GM21825 (cell line): Measurements from ENCODE around the gene HP.
"Not testable (repeated sequence)": the region's sequence is repeated elsewhere in the genome, so short reads cannot be mapped to it uniquely, and the experiment has no call there.

Source experiments
- ATAC-seq: cut with Tn5 transposase; IDR thresholded peaks from one replicate; pipeline ENCODE4 v1.9.1; 2021; ENCODE audit warnings: mild to moderate bottlenecking, moderate library complexity; ENCODE audit not compliant: unreplicated experiment

HP gene

DNA sequence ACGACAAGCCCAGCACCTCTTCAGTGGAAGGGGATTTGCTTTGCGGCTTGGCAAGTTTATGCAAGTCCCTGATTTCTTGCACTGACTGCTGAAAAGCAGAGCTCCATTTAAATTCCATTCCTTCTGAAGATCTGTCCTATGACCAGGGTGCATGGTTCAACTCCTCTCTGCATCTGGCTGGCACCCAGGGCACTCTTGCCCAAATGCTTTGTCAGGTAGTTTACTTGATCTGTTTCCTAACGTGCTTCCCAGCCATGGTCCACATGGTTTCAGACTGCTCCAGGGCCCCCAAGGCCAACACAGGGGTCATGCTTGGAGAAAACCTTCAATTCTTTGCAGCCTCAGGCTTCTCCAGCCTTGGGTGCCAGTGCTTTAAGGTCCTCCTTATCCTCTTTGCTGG lies 11.2 kb upstream of the HP start:
- ATAC-seq = no peak

DNA sequence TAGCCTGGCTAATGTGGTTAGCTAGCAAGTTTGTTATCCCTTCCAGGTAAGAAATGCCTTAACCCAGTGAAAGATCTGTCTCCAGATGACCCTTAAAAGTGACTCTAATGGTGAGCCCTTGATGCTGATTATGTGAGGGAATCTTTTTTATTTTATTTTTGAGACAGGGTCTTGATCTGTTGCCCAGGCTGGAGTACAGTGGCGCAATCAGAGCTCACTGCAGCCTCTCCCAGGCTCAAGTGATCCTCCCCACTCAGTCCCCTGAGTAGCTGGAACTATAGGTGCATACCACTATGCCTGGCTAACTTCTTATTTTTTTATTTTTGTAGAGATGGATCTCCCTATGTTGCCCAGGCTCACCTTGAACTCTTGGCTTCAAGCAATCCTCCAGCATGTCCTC lies 10.8 kb upstream of the HP start:
- no peak for ATAC-seq

DNA sequence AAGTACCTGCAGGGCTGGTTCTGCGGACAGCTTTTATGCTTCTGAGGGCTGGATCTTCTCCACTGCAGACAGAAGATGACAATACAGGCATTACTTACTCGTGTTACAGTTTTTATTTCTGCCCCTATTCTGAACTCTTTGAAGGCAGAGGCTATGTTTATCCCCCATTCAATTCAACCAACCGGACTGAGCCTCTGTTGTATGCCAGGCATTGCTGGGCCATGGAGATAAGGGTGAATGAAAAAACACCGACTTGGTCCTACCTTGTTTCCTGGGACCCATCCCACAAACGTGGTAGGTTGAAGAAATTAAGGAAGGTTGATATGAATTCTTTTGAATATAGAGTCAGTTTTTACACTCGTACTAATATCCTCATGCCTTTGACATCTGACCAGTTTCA lies 10.0 kb upstream of the HP start:
- no peak for ATAC-seq

GRCh38 chr16:72044825-72045359 lies 9.4 kb upstream of the HP start:
- ATAC-seq = no peak

DNA sequence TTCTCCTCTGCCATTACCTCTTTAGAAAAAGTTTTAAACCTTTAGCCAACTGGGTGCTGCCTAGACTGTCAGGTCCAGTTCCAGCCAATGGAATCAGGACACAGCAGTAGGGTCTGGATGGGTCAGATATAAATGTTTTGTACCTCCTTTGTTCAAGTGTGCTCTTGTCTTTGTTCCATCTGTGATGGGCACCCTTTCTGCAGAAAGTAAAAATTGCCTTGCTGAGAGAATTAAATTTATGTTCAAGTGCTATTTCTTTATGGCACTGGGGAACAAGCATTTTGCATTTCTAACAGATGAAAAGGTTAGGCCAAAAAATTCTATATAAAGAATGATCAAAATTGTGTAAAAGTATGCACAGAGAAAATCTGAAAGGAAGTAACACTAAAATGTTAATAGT lies 5.2 kb upstream of the HP start:
- ATAC-seq = no peak

GRCh38 chr16:72050769-72051464 lies 3.4 kb upstream of the HP start:
- ATAC-seq = no peak

- ATAC-seq = no peak
Measured at GRCh38 chr16:72051818-72052217, 2.5 kb upstream of the HP start.

- no peak for ATAC-seq
Measured at GRCh38 chr16:72055911-72056310, 1.6 kb downstream of the HP start.

DNA sequence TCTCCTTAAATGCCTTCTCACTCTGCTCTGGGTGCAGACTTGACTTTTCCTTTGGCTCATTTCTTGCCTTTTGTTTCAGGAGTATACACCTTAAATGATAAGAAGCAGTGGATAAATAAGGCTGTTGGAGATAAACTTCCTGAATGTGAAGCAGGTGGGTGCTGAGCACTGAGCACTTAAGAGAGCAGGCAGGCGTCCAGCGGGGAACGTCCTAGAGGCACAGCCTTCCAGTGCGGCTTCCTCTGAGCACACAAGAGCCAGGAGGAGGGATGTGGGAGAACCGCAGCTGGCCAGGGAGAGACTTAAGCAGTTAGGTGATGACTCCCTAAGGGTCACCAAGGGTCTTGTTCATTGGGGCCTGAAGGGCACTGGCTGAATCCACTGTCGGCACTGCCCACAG lies 3.0 kb downstream of the HP start:
- ATAC-seq = not testable (repeated sequence)

DNA sequence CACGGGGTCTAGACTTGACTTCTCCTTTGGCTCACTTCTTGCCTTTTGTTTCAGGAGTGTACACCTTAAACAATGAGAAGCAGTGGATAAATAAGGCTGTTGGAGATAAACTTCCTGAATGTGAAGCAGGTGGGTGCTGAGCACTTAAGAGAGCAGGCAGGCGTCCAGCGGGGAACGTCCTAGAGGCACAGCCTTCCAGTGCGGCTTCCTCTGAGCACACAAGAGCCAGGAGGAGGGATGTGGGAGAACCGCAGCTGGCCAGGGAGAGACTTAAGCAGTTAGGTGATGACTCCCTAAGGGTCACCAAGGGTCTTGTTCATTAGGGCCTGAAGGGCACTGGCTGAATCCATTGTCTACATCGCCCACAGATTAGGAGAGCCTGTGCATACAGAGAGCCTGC lies 4.8 kb downstream of the HP start:
- not testable (repeated sequence) for ATAC-seq

GRCh38 chr16:72060405-72060804 lies 6.1 kb downstream of the HP start:
- no peak for ATAC-seq

DNA sequence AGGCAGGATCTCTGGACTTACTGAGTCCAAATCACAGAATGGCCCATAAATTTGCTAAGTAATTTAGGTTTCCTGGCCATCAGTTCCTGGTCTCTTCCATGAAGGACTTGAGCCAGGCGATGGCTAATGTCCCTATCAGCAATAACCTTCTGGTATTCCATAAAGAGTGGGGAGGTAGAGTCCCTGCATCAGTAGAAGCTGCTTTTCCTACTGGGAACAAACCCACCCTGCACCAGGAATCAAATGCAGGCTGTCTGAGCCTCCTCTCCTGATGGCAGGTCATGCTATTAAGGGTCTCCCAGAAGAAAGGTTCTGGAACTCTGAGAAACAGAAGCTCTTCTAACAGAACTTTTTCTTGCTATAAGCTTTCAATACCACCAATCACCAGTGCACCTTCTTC lies 7.3 kb downstream of the HP start:
- ATAC-seq = no peak

- no peak for ATAC-seq
Measured at GRCh38 chr16:72064361-72064894, 10.1 kb downstream of the HP start.

DNA sequence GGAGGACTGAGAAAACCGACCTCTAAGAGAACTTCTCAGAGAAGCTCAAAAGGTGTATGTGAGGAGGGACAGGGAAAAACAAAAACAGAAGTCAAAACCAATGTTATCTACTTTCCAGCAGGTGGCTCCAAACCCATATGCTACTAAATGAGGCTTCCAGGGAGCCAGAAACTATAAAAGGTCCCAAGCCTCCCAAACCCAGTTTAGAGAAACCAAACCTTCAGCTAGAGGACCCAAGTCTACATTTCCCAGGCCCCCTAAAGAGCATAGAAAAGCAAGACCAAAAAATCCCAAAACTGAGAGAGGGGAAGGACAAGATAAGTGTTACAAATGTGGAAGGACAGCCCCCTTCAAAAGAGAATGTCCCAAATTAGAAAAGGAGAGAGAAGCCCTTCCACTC lies 12.4 kb downstream of the HP start:
- ATAC-seq = no peak

- ATAC-seq = no peak
Measured at GRCh38 chr16:72068930-72069329, 14.6 kb downstream of the HP start.

DNA sequence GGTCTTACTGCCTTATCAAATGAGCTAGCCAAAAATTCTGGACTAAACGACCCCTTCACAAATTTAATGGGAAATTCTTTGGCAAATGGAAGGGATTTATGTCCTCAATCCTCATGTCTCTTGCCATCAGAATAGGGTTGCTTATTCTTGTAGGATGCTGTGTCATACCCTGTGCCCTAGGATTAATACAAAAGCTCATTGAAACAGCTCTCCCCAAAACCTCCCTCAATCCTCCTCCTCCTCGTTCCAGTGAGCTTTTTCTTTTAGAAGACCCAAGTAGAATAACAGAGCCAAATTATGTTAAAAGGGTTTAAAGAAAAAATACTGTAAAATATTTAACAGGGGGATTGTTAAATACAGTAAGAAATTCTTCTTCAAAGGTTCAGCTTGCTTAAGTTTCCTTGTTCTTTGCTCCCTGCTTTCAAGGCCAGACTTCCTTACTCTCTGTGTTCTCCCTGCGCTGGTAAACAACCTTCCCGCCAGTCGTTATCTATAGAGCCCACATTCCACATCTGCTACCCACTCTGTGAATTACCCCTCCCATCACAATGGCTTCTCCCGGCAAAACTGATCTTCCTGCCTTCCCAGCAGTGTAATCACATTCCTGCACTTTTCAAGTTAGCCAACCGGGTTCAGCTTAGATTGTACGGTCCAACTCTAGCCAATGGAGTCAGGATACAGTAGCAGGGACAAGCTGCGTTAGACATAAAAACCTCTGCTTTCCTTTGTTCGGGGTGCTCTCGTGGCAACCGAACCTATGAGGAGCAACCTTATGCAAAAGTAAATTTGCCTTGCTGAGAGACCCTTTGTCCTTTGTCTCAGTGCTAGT lies 18.4 kb downstream of the HP start:
- no peak for ATAC-seq

- ATAC-seq = no peak
Measured at GRCh38 chr16:72073560-72074230, 19.4 kb downstream of the HP start.

GRCh38 chr16:72075067-72075466 lies 20.8 kb downstream of the HP start:
- ATAC-seq = not testable (repeated sequence)

DNA sequence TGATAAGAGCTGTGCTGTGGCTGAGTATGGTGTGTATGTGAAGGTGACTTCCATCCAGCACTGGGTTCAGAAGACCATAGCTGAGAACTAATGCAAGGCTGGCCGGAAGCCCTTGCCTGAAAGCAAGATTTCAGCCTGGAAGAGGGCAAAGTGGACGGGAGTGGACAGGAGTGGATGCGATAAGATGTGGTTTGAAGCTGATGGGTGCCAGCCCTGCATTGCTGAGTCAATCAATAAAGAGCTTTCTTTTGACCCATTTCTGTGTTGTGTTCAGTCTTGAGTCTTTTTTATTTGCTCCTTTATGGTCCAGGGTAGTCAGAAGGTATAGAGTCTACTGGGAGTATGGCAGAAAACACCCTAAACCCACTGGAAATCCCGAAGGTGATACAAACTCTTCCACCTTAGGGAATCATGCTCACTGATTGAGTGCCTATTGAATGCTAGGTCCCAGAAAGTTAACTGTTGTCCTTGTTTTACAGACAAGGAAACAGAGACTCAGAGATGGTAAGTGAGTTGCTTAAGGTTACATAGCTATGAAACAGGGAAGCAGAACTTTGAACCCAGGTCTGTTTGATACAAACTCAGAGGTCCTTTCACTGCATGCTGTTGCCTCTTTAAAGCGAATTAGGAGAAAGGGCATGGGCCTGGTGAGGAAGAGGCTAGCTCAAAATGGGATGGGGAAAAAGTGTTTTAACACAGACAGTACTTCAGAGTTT lies 22.8 kb downstream of the HP start:
- not testable (repeated sequence) for ATAC-seq

DNA sequence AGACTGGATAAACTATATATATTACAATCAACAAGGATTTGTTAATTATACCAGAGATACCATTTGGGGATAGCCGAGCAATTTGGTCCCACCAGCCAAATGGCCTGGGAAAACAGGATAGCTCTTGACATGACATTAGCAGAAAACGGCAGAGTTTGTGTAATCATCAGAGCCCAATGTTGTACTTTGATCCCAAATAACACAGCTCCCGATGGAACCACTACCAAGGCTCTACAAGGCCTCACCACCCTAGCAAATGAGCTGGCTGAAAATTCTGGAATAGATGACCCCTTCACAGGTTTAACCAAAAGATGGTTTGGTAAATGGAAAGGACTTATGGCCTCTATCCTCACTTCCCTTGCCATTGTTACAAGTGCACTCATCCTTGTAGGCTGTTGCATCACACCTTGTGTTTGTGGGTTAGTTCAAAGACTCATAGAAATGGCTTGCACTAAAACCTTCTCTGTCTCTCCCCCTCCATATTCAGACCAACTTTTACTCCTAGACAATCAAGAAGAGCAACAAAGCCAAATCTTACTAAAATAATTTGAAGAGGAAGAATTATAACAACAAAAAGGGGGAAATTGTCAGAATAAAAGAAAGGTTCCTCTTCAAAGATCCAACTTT lies 29.6 kb downstream of the HP start:
- no peak for ATAC-seq
